GM12873 (cell line): Measurements from ENCODE around the gene TRRAP.

Experiments used
- TF ChIP-seq, protein P1 (sequence below): IDR thresholded peaks from 2 replicates; pipeline ENCODE4 v1.5.1; 2012; ENCODE audit warnings: low read depth, mild to moderate bottlenecking, moderate library complexity, low read length, control low read depth; ENCODE audit not compliant: insufficient read depth; ENCODE audit errors: missing control alignments

TRRAP gene

GRCh38 chr7:99034932-99035722, 156.8 kb downstream of the TRRAP start:
- TF ChIP-seq, protein P1, sequence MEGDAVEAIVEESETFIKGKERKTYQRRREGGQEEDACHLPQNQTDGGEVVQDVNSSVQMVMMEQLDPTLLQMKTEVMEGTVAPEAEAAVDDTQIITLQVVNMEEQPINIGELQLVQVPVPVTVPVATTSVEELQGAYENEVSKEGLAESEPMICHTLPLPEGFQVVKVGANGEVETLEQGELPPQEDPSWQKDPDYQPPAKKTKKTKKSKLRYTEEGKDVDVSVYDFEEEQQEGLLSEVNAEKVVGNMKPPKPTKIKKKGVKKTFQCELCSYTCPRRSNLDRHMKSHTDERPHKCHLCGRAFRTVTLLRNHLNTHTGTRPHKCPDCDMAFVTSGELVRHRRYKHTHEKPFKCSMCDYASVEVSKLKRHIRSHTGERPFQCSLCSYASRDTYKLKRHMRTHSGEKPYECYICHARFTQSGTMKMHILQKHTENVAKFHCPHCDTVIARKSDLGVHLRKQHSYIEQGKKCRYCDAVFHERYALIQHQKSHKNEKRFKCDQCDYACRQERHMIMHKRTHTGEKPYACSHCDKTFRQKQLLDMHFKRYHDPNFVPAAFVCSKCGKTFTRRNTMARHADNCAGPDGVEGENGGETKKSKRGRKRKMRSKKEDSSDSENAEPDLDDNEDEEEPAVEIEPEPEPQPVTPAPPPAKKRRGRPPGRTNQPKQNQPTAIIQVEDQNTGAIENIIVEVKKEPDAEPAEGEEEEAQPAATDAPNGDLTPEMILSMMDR: no peak

DNA sequence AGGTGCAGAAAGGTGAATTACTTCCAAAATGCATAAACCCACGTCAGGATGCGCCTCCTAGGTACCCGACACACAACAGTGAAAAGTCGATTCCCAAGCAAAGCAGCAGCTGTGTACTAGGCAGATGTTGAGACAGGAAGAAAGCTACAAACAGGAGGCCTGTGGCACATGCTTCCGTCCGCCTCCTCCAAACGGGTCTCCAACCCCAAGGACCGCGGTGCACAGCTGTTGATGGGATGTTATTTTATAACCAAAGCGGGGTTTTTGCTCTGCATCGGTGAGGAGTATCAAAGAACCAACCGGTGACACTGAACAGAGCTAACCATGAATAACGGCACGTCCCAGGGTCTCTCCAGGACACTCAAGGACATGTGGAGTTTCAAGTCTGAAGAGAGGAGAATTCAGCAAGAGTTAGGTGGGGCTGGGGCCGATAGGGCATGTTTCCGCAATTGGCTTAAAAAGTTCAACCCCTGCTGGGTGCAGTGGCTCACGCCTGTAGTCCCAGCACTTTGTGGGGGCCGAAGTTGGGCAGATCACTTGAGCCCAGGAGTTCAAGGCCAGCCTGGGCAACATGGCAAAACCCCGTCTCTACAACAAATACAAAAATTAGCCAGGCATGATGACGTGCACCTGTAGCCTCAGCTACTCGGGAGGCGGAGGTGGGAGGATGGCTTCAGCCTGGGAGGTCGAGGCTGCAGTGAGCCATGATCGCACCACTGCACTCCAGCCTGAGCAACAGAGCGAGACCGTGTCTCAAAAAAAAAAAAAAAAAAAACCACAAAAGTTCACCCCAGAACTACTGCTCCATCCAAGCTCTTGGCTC, 157.6 kb downstream of the TRRAP start:
- TF ChIP-seq, protein P1: no peak

GRCh38 chr7:99036546-99037111, 158.3 kb downstream of the TRRAP start:
- TF ChIP-seq, protein P1: peak; percentile 25

DNA sequence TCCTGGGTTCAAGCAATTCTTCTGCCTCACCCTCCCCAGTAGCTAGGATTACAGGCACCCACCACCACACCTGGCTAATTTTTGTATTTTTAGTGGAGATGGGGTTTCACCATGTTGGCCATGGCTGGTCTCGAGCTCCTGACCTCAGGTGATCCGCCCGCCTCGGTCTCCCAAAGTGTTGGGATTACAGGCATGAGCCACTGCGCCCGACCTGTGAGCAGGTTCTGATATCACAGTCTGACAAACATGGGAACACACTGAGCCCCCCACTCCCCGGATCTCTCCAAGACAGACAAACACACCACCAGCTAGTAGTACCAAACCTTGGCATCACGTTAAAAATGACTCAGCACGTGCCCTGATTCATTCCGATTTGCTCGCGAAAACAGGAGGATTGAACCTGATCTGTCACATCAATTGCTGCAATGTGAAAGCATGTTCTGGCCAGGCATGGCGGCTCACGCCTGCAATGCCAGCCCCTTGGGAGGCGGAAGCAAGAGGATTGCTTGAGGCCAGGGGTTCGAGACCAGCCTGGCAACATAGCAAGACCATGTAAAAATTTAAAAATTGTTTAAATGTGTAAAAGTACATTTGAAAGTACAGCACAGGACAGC, 159.1 kb downstream of the TRRAP start:
- TF ChIP-seq, protein P1: no peak

DNA sequence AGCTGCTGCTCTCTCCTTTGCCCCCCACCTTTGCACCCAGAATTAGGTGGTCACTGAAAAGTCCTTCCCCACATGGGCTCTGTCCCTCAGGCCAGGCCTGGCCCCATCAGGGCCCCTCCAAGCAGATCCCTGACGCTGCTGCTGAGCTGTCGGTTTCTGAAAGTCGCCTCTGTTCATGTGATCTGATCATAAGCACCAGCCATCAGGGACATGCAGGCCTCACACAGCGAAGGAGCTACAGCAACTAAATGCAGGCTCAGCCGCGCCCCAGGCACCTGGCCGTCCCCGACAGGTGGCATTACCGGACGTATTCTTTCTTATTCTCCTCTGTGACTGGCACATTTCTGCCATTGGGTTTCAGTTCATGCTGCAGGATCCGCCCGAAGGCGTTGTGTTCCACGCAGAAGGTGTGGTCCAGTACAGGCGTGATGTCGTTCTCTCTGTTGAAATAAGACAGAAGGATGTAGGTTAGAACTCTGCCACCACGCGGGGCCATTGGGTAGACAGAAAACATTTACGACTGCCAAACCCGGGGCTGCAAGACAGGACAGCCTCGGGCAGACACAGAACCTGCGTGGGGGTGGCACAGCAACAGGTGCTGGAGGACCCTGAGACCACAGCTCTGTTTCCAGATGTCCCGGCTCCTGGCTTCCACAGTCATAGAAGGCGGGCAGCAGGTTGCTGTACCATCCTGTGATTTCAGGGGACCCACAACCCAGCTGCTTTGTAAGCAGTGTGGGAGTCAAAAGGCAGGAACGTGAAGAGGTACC, 159.9 kb downstream of the TRRAP start:
- TF ChIP-seq, protein P1: no peak

DNA sequence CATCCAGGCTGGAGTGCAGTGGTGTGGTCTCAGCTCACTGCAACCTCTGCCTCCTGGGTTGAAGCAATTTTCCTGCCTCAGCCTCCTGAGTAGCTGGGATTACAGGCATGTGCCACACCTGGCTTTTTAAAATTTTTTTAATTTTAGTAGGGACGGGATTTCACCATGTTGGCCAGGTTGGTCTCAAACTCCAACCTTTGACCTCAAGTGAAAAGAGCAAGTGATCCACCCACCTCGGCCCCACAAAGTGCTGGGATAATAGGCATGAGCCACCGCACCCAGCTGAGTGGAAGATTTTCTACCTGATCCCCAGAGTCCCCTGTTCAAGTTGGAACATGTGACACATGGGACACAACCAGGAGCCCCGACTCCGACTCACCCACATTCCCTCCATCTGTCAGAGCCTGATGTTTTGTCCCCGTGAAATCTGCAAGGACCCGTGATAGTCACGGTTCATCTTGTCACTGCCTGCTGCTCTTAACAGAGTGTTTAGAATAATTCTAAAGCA, 161.1 kb downstream of the TRRAP start:
- TF ChIP-seq, protein P1: no peak
